ENCODE results near the gene NDRG4.

NDRG4 gene, protein sequence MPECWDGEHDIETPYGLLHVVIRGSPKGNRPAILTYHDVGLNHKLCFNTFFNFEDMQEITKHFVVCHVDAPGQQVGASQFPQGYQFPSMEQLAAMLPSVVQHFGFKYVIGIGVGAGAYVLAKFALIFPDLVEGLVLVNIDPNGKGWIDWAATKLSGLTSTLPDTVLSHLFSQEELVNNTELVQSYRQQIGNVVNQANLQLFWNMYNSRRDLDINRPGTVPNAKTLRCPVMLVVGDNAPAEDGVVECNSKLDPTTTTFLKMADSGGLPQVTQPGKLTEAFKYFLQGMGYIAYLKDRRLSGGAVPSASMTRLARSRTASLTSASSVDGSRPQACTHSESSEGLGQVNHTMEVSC

DNA sequence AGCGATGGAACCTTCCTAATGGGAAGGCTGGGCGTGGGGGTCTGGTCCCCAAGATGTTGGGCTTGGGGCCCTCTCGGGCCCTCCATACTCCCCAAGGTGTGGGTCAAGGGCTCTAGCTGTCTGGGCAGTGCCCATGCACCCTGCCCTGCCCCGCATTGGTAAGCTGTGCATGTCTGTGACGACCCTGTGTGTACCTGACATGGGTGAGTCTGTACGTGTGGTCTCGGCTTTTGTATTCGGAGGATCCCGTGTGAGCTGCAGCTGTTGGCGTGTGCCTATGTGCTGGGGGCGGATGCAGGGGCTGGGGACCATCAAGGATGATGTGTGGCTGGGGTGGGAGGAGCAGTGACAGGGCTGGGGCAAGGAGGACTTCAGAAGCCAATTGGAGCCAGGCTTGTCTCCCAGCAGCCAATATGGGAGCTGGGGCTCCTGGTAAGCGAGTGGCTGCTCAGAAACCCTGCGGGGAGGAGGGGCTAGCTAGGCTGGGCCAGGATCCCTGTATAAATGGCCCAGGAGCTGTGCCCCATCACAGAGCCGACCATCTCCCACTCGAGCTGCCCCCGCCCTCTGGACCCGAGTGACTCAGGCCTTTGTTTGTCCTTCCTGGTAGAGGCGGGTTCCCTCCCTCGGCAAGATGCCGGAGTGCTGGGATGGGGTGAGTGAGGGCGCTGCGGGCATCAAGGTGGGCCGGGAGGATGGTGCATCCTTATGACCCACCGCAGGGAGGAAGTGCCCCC lies at the start of gene NDRG4:
Gene NDRG4, plus strand, starts transcription at position 529 of the 737 bp plus-strand sequence. Its CDS starts 106 bp downstream, at position 635.
- DNase-seq = peak; percentile 21 to 60 (median 48)

DNA sequence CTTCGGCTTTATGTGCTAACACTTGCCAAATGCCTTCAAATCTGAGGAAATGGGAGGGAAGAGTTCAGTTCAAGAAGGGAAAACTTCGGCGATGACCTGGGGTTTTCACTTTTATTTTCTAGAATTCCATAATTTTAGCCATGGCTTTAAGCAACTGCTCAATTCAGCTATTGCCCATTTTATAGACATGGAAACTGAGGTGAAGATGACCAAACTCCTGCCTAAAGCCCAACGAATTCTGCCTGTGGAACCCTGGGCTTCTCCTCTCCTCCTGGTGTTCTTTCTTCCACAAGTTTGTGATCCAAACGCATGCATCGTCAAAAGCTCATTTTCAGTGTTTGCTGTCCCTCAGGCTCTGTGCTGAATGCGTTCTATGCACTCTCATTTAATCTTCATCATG lies 49.4 kb upstream of the NDRG4 start:
- DNase-seq = no peak

DNA sequence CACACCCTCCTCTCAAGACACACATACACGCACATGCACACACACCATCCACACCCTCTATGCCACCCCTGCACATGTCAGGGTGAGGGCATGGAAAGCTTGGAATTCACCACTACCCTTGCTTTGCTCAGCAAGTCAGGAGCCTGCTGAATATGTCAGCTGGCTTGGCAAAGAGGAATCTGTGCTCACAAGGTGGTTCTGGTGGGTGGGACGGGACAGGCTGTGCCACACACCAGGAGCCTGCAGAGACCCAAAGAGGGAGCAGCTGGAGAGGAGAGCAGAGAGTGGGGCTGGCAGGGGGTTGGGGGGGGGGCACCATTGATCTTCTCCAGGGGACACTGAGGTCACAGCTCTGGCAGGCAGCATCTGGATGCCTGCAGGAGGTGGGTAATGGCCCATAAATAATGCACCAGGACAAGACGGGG lies 48.7 kb upstream of the NDRG4 start:
- DNase-seq = no peak

DNA sequence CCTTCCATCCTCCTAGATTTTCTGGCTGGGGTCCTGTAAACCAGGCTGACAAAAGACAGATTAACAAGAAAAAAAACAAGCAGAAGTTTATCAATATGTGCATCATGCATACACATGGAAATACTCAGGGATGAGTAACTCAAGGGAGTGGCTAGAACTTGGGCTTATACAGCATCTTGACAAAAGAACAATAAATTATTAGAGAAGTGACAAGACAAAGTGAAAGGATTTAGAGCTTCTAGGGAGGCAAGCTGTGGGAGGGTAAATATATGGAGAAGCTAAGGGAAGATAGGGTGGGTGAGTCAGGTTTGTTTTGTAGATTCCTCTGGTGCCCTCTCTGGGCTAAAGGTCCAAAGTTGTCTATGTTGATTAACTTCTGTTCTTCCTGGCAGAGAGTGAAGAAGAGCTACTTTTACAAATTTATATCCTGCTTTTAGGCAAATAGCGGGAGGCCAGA lies 48.0 kb upstream of the NDRG4 start:
- DNase-seq = no peak

DNA sequence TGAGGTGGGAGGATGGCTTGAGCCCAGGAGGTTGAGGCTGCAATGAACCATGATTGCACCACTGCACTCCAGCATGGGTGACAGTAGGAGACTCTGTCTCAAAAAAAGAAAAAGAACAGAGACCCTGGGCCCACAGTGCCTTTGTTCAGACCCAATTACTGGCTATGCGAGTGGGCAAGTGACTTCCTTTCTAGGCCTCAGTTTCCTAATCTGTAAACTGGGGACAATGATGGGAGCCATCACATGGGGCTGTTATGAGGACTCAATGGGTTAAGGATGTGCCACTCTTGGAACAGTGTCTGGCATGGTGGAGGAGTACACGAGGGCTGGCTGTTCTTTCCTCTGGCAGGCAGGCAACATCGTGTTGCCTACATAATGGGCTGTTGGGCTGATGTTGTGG lies 47.3 kb upstream of the NDRG4 start:
- no peak for DNase-seq

DNA sequence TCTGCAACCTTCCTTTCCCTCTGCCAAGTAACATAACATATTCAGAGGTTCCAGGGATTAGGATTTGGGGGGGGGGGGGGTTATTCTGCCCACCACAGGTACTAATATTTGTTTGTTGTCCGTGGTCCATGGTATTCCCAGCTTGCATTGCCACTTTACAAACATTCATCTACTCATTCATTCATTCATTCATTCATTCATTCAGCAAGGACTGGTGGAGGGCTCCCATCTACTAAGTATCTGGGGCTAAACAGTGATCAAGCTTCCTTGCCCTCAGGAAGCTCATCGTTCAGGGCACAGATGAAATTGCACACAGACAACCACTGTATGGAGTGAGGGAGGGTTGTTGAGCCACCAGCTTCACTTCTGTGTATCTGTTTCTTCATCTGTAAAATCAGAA lies 45.8 kb upstream of the NDRG4 start:
- no peak for DNase-seq

DNA sequence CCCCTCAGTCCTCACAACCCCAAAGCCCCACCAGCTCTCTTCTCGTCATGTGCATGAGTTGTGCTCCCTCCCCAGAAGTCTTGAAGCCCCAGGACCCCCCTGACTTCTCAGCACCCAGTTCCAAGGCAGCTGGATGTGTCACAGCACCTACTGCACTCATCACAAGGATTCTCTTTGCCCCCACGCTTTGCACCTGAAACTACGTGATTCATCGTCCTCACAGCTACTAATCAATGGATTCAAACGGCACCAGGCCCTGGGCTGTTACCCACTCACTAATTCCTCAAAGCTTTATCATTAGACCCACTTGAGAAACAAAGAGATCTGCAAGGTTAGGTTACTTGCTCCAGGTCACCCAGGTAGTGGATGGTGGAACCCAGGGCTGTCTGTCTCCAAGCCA lies 45.1 kb upstream of the NDRG4 start:
- no peak for DNase-seq

DNA sequence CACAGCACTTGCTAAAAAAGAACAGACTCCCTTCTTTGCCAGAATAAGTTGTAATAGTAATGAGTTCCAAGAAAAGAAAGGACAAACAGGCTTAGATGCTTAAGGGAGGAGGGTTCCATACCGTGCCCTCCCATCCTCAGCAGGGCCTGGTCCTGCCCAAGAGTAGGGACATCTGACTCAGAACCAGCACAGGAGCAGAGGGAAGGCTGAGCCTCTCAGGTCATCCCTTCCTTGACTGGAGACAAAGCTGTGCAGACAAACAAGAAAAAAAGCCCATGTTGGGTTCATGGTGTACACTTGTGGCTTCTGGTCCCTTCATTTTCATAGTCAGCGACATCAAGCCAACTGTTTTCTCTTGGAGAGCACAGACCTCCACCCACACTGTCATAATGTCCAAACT lies 44.2 kb upstream of the NDRG4 start:
- no peak for DNase-seq

DNA sequence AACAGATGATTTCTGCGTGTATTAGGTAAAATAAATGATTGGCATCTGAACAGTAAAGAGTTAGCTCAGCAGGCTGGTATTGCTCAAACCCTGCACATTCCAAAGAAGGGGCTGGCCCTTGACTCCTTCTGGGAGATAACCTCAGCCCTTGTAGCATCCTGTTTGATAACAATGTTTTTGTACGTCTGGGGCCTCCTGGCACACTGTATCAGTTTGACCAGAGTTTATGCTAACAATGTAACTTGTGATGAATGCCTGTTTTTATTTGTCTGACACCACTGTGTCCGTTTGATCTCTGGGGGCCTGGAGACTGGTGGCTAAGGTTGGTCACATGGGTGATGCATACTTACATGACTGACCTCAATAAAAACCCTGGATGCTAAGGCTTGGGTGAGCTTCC lies 43.8 kb upstream of the NDRG4 start:
- DNase-seq = no peak

DNA sequence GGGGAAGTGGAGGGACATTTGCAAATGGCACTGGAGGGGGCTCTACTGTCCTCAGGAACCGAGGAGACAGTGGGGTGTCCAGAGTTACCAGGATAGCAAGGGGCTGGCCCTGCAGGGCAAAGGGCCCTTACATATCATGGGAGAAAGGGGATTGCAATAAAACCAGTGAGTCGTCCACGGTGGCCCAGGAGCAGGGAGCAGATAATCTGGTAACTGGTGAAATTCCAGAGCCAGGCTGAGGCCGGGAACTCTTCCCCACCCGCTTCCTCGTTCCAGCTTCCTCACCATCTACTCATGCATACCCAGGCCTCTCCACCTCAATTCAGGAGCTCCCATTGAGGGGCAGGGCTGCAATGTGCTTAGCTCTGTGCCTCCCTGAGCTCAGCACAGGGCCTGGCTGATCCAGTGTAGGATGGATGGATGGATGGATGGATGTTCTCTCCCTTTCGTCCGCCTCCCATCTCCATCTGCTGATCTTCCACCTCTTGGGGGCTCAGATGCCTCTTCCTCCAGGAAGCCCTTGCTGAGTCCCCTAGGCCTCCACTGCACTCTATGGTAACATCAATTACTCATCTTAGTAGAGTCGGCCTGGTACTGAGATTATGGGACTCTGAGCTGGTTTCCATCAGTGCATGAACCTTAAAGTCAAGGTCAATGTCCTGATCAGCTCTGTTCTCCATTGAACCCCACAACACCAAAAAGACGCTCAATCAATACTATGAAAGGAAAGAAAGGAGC lies 41.2 kb upstream of the NDRG4 start:
- DNase-seq = no peak

DNA sequence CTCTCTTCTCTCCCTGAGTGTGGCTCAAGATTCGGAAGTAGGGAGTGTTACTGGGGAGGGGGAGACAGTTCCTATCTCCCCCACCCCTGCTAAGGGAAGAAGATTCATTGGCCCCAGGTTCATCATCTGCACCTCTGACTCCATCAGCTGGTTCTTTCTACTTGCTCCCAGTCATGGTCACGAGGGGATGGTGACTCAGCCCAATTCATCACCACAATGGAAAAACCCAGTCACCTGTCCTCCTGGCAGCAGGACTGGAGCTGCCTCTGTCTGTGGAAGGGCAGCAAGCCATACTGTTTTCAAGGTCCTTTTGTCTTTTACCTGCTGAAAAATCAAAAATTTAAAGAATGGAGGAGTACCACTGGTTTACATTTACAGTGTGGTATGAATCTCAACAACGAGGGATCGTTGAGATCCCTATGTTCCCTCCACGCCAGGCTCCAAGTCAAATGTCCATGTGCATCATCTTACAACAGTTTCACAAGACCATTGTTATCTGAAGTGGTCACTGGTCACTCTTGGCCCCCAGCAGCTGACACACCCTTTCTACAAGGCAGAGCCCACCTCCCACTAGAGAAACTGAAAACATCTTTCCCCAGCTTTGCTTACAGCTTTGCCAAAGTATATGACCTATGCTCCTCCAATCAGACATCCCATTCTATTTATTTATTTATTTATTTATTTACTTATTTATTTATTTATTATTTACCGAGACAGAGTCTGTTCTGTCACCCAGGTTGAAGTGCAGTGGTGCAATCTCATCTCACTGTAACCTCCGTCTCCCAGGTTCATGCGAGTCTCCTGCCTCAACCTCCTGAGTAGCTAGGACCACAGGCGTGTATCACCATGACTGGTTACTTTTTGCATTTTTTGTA lies 40.4 kb upstream of the NDRG4 start:
- DNase-seq = no peak

DNA sequence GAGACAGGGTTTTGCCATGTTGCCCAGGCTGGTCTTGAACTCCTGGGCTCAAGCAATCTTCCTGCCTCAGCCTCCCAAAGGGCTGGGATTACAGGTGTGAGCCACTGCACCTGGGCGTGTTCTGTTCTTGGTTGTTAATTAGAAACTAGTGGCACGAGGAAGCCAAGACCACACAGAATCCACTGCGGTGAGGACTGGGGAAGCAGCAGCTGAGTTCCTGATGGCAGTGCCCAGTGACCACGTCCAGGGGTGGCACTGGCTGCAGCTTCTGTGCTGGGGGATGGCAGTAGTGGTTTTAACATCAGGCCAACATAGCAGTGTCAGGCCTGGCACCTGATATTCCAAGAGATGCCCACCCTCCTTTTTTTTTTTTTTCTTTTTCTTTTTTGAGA lies 39.7 kb upstream of the NDRG4 start:
- DNase-seq = no peak

DNA sequence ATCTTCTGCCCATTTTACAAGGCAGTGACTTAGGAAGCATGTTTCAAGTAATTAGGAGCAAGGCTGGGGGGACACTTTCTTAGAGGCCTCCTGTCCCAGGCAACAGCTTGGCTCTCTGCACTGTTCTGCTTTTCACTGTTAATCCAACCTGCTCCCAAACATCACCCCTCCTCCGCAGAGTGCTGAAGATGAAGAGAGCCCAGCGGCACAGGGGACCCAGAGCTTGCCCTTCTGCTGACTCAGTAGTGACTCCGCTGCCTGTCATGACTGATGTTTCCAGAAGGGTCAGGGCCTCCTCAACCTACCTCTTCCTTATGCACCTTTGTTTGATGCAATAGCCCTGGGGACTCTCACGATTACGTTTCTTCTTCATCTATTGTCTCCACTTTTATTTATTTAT lies 38.9 kb upstream of the NDRG4 start:
- no peak for DNase-seq

DNA sequence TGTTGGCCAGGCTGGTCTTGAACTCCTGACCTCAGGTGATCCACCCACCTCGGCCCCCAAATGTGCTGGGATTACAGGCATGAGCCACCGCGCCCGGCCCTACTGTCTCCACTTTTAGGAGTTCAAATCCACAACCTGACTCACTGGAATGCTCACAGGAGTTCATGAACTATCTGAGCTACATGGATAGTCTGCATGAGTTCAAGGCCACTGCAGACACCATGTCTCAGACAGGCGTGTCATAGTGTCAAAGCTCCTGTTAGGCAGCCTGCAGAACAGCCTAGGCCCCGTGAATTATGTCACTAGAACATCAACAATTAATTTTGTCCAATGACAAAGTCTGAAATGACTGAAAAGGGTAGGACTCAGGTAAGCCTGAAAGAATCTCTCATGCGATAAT lies 38.3 kb upstream of the NDRG4 start:
- DNase-seq = no peak

DNA sequence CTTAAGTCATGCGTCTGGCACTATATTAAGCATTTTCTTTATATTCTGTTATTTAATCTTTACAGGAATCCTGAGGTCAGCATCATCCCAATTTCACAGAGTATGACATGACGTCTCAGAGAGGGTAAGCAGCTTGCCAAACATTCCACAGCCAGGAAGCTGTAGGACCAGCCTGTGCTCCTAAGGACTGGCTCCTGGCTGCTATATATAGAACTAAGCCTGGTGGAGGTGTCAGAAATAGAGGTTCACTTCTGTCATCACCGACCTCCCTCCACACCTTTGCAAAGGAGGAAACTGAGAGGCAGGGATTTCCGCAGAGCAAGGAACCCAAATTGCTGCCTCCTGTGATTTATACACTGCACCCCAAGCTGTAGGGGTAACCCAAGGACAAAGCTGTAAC lies 37.9 kb upstream of the NDRG4 start:
- DNase-seq = no peak

DNA sequence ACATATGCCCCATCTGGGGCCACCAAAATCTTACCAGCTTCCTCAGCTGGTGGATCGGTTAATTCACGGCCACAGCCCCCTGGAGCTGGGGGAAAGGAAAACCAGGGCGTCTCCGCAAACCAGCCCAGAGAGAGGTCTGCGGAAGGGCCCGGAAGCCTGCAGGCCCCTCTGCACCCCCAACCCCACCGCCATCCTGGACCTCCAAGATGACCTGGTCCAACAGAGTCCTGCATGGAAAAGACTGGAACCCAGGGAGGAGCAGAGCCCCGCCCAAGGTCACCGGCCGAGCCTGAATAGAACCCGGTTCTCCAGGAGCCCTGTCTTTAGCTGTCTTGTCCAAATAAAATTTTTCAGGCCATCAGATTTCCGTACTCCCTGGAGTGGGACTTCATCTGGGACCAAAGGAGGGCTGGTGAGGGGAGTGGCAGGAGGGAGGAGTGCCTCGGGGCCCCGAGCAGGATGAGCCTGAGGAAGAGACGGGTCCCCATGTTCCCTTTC lies 37.4 kb upstream of the NDRG4 start:
- DNase-seq = no peak

DNA sequence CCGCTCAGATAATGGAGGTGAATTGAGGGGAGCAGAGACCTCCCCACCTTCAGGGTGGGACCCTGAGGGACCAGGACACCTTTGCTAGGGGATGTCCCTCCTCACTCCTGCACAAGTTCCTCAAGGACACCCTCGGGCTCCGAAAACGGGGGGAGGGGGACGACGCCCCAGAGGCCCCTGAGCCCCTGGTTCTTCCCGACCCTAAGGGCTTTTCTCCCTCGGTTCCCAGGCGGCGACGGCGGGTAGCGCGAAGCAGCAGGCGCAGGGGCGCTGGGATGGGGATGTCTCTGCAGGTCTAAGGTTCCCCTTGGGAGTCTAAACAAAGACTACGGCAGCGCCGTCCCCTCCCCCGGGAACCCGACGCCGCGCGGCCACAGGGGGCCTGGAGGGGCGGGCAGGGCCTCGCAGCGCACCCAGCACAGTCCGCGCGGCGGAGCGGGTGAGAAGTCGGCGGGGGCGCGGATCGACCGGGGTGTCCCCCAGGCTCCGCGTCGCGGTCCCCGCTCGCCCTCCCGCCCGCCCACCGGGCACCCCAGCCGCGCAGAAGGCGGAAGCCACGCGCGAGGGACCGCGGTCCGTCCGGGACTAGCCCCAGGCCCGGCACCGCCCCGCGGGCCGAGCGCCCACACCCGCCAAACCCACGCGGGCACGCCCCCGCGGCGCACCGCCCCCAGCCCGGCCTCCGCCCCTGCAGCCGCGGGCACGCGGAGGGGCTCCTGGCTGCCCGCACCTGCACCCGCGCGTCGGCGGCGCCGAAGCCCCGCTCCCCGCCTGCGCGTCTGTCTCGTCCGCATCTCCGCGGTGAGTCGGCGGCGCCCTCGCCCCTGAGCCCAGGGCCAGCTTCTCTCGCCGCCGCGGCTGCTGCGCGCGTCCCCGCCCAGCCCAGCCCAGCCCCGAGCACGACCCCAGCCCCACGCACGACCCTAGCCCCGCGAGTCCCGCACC lies 36.7 kb upstream of the NDRG4 start:
- DNase-seq = no peak

DNA sequence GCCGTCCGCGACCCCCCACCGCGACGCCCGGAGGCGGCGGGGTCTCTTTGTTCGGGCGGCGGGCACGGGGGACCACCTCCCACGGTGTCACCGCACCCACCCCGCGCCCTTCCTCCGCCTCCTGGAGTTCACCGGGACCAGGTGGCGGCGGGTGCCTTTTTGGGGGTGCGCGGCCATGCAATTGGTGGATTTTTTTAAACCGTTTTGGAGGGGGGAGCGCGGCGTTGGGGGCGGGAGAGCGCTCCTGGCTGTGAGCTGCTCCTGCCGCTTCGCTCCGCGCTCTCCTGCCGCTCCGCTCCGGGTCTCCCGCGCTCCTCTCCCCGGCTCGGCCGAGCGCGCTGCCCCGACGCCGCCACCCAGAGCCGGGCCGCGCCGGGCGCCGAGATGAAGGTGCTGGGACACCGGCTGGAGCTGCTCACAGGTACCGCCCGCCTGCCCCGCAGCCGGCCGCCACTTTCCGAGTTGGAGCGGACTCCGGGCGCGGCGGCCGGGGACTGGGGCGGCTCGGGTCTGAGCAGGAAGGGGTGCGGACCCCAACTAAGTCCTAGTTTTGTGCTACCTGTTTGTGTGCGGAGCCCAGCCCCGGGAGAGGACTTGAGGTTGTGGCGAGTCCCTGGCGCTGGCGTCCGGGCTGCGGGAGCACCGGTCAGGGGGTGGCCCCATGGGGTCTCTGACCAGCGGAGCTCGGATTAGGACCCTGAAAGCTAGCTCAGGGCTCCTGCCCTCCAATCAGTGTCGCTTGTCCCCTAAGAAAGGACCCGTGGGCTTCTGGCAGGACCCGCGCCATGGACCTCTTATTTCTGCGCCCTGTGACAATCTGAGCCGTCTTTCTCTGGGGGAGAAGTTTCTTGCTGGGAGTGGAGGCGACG lies 35.7 kb upstream of the NDRG4 start:
- no peak for DNase-seq

DNA sequence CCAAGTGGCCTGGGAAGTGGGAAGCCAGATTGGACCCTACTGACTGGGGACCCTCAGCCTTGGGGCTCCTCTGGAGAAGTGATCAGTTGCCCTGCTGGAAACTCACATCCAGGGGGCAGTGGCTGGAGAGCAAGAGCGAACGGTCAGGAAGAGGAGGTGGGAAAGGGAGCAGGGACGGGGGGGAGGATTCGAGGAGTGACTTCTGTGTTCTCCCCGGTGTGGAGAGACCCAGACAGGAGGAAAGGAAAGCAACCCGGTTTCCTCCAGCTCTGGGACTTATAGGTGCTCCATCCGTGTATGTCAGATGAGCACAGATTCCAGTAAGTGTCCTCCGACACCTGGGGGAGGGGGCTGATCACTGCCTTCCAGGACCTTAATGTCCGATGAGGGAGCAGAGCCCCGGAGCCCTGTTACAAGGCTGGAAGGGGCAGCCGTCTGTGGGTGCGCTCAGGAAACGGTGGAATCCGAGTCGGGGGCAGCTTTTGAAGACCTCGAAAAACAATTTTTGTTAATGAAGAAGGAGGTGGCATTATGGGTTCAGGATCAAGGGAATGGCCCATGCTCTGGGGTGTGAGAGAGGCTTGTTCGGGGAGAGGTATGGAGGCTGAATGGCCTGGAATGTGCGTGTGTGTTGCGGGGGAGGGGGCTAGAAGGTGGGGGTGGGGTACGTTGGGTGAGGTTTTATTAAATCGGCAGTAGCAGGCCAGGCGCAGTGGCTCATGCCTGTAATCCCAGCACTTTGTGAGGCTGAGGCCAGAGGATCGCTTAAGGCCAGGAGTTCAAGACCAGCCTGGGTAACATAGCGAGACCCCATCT lies 34.8 kb upstream of the NDRG4 start:
- DNase-seq = no peak
